HEK293 (cell line): Measurements from ENCODE around the gene GOLGA1.

Experiments
- CTCF ChIA-PET: fragments of 350-600 bp; formaldehyde crosslinking; extraction: SDS; loops from one replicate; lab custom pipeline; 2021; ENCODE audit warnings: antibody characterized with exemption; lab: Yijun Ruan, JAX
- POLR2A ChIA-PET: fragments of 300-600 bp; formaldehyde crosslinking; extraction: SDS; loops from one replicate; lab custom pipeline; 2020; ENCODE audit warnings: antibody characterized with exemption, inconsistent platforms; lab: Yijun Ruan, JAX
- H3K27ac ChIP-seq: fragments of 200-500 bp; sonication (Bioruptor generic); 2 replicates; pipeline ENCODE4 v1.5.1; 2014; ENCODE audit warnings: low read depth, low read length, control low read depth, inconsistent platforms; ENCODE audit errors: extremely low read depth
- H3K36me3 ChIP-seq, 2 experiments: fragments of 200-500 bp in 1 of 2; sonication (Bioruptor generic) in 1 of 2; 1 replicate in 1 of 2; 2 replicates in 1 of 2; pipeline ENCODE4 v1.5.1; 2014 to 2017; ENCODE audit warnings: inconsistent platforms in 2 of 2, low read length in 2 of 2; ENCODE audit not compliant: control insufficient read depth in 2 of 2, insufficient read depth in 1 of 2
- H3K4me1 ChIP-seq: fragments of 200-500 bp; sonication (Bioruptor generic); 2 replicates; pipeline ENCODE4 v1.5.1; 2014; ENCODE audit warnings: mild to moderate bottlenecking, low read length, inconsistent platforms; ENCODE audit not compliant: control insufficient read depth, insufficient read depth
- H3K4me3 ChIP-seq: 2 replicates; pipeline ENCODE4 v1.5.1; 2011; ENCODE audit warnings: low read depth, mild to moderate bottlenecking, control low read depth, low read length, moderate library complexity
- H3K9me3 ChIP-seq: fragments of 200-500 bp; sonication (Bioruptor generic); 2 replicates; pipeline ENCODE4 v1.5.1; 2014; ENCODE audit warnings: low read depth, low read length, inconsistent platforms; ENCODE audit not compliant: control insufficient read depth, insufficient read depth
- GFI1B ChIP-seq: fragments of 450-650 bp; formaldehyde crosslinking; IDR thresholded peaks from 2 replicates; pipeline ENCODE4 v1.5.1; 2016; ENCODE audit warnings: missing biosample characterization, missing genetic modification characterization
- GLI2 ChIP-seq: fragments of 450-650 bp; formaldehyde crosslinking; IDR thresholded peaks from 2 replicates; pipeline ENCODE4; 2017; ENCODE audit warnings: missing biosample characterization, missing genetic modification characterization, low read depth, borderline replicate concordance
- IKZF3 ChIP-seq: fragments of 450-650 bp; IDR thresholded peaks from 2 replicates; pipeline ENCODE4 v1.5.0; 2018; ENCODE audit warnings: missing biosample characterization, mild to moderate bottlenecking, missing genetic modification characterization, moderate library complexity
- KLF16 ChIP-seq: fragments of 450-650 bp; formaldehyde crosslinking; IDR thresholded peaks from 2 replicates; pipeline ENCODE4 v1.5.1; 2017; ENCODE audit warnings: missing biosample characterization, missing genetic modification characterization
- KLF8 ChIP-seq: fragments of 450-650 bp; formaldehyde crosslinking; IDR thresholded peaks from 2 replicates; pipeline ENCODE4 v1.5.1; 2016; ENCODE audit warnings: missing biosample characterization, missing genetic modification characterization
- RBAK ChIP-seq: fragments of 450-650 bp; formaldehyde crosslinking; IDR thresholded peaks from 2 replicates; pipeline ENCODE4 v1.5.1; 2016; ENCODE audit warnings: missing biosample characterization, missing genetic modification characterization
- SETDB1 ChIP-seq: IDR thresholded peaks from one replicate; pipeline ENCODE4 v1.6.1; 2017; ENCODE audit warnings: mild to moderate bottlenecking, low read length, moderate library complexity, mixed read lengths; ENCODE audit not compliant: insufficient read length
- SP2 ChIP-seq: fragments of 450-650 bp; formaldehyde crosslinking; IDR thresholded peaks from 2 replicates; pipeline ENCODE4 v1.5.1; 2016; ENCODE audit warnings: missing biosample characterization, missing genetic modification characterization
- ZBTB17 ChIP-seq: fragments of 450-650 bp; formaldehyde crosslinking; IDR thresholded peaks from 2 replicates; pipeline ENCODE4 v1.5.1; 2016; ENCODE audit warnings: missing biosample characterization, missing genetic modification characterization
- ZBTB8A ChIP-seq: fragments of 450-650 bp; formaldehyde crosslinking; IDR thresholded peaks from 2 replicates; pipeline ENCODE4 v1.5.1; 2016; ENCODE audit warnings: missing biosample characterization, missing genetic modification characterization
- ZFP69B ChIP-seq: fragments of 450-650 bp; formaldehyde crosslinking; IDR thresholded peaks from 2 replicates; pipeline ENCODE4 v1.5.1; 2016; ENCODE audit warnings: missing biosample characterization, missing genetic modification characterization
- ZNF138 ChIP-seq: fragments of 450-650 bp; formaldehyde crosslinking; IDR thresholded peaks from 2 replicates; pipeline ENCODE4 v1.5.1; 2016; ENCODE audit warnings: missing biosample characterization, missing genetic modification characterization, borderline replicate concordance
- ZNF146 ChIP-seq: fragments of 450-650 bp; formaldehyde crosslinking; IDR thresholded peaks from 2 replicates; pipeline ENCODE4 v1.5.1; 2016; ENCODE audit warnings: missing biosample characterization, missing genetic modification characterization
- ZNF223 ChIP-seq: fragments of 450-650 bp; formaldehyde crosslinking; IDR thresholded peaks from 2 replicates; pipeline ENCODE4 v1.5.1; 2016; ENCODE audit warnings: missing biosample characterization, missing genetic modification characterization
- ZNF335 ChIP-seq: fragments of 450-650 bp; formaldehyde crosslinking; conservative IDR thresholded peaks from 2 replicates; pipeline ENCODE4 v1.5.1; 2016; ENCODE audit warnings: missing biosample characterization, missing genetic modification characterization
- ZNF341 ChIP-seq: fragments of 450-650 bp; formaldehyde crosslinking; IDR thresholded peaks from 2 replicates; pipeline ENCODE4; 2016; ENCODE audit warnings: low read depth, missing biosample characterization, missing genetic modification characterization
- ZNF350 ChIP-seq: fragments of 450-650 bp; formaldehyde crosslinking; IDR thresholded peaks from 2 replicates; pipeline ENCODE4 v1.5.0; 2017; ENCODE audit warnings: missing biosample characterization, mild to moderate bottlenecking, missing genetic modification characterization
- ZNF37A ChIP-seq: fragments of 450-650 bp; IDR thresholded peaks from 2 replicates; pipeline ENCODE4 v1.5.1; 2018; ENCODE audit warnings: missing biosample characterization, missing genetic modification characterization
- ZNF404 ChIP-seq: fragments of 450-650 bp; formaldehyde crosslinking; IDR thresholded peaks from 2 replicates; pipeline ENCODE4 v1.5.1; 2017; ENCODE audit warnings: missing biosample characterization, missing genetic modification characterization
- ZNF623 ChIP-seq: fragments of 450-650 bp; formaldehyde crosslinking; IDR thresholded peaks from 2 replicates; pipeline ENCODE4 v1.5.1; 2016; ENCODE audit warnings: missing biosample characterization, missing genetic modification characterization
- ZNF701 ChIP-seq: fragments of 450-650 bp; formaldehyde crosslinking; IDR thresholded peaks from 2 replicates; pipeline ENCODE4 v1.5.1; 2016; ENCODE audit warnings: missing biosample characterization, missing genetic modification characterization
- ZNF707 ChIP-seq: fragments of 450-650 bp; formaldehyde crosslinking; IDR thresholded peaks from 2 replicates; pipeline ENCODE4 v1.5.1; 2016; ENCODE audit warnings: missing biosample characterization, missing genetic modification characterization
- ZSCAN30 ChIP-seq: fragments of 450-650 bp; IDR thresholded peaks from 2 replicates; pipeline ENCODE4 v1.5.1; 2018; ENCODE audit warnings: missing biosample characterization, mild to moderate bottlenecking, missing genetic modification characterization, moderate library complexity
- TF ChIP-seq, protein P1 (sequence below): fragments of 450-650 bp; formaldehyde crosslinking; IDR thresholded peaks from 2 replicates; pipeline ENCODE4 v1.5.1; 2016; ENCODE audit warnings: missing biosample characterization, missing genetic modification characterization
- TF ChIP-seq, protein P2 (sequence below): fragments of 450-650 bp; formaldehyde crosslinking; IDR thresholded peaks from 2 replicates; pipeline ENCODE4 v1.5.1; 2016; ENCODE audit warnings: missing biosample characterization, missing genetic modification characterization, low read depth
- TF ChIP-seq, protein P3 (sequence below): fragments of 450-650 bp; formaldehyde crosslinking; IDR thresholded peaks from 2 replicates; pipeline ENCODE4 v1.5.1; 2016; ENCODE audit warnings: missing biosample characterization, missing genetic modification characterization

Gene GOLGA1

DNA sequence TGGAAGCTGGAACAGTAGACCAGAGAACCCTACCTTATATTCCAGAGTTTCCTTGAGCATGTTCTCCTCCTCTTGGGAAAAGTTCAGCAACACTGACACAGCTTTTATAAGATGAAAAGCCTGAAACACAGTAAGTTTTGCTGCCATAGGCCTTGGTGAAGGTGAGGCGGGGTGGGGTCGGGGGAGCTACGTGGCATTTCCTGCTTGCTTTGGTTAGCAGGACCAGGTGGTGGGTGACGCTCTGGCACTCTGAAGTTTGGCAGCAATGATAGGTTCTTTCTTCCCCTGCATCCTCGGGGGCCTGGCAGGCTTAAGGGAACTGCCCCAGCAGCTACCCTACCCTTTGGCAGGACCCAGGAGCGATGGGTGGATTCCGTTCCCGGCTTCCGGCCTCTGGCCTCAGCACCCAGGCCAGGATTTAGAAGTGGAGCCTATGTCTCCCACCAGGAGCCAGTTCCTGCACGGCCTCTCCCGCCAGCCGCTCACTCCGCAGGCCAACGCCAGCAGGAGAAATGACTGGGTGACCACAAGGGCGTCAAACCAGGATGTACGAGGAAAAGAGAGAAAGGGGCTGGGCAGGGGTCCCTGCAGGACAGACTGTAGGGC is 59.6 kb downstream of the GOLGA1 start:
- CTCF ChIA-PET = interaction anchor here (0.6 to 1.1 kb wide), 2 partner anchors 13 to 63 kb away, joined by 3 to 4 read pairs; no protein-coding TSS in a partner anchor
- TF ChIP-seq ZNF146 (no peak), ZNF341 (tag by site-specific recombination) (no peak), ZFP69B (no peak), IKZF3 (no peak)
- Histone ChIP-seq H3K27ac (no peak overlapping the region), H3K4me1 (no peaks in the 10 kb centered on the region), H3K9me3 (no peaks in the 10 kb centered on the region), H3K4me3 (no peak overlapping the region), H3K36me3 (peaks cover 0 to 79% of the 10 kb centered on the region in 2 experiments; a peak in 2 of 3 replicates)
- POLR2A ChIA-PET = interaction anchor here (0.5 to 1.4 kb wide), 2 partner anchors 11 to 30 kb away, joined by 4 read pairs; no protein-coding TSS in a partner anchor

DNA sequence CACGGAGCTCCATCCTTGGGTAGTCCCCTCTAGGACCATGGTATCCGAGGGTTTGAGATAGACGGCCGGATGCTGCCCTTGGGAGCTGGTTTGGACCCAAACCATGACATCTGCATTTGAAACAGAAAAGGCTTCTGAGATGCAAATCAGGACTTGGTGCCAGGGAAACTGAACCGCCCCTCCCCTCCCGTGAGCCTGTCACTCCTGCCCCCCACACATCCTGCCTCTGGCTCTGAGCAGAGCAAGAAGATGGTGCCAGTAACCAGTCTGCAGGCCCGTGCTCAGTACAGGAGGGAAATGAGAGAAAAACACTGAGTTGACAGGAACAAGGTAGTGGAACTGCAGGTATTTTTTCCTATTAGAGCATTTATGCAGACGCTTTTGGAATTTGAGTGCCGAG is 60.4 kb downstream of the GOLGA1 start:
- Histone ChIP-seq H3K9me3 (no peaks in the 10 kb centered on the region), H3K36me3 (peaks cover 0 to 79% of the 10 kb centered on the region in 2 experiments; a peak in 2 of 3 replicates), H3K27ac (no peak overlapping the region), H3K4me3 (no peak overlapping the region), H3K4me1 (no peaks in the 10 kb centered on the region)
- TF ChIP-seq ZBTB8A (tag by site-specific recombination) = no peak
- POLR2A ChIA-PET = interaction anchor here (0.5 kb wide), 1 partner anchor 29 kb away, joined by 4 read pairs; no protein-coding TSS in a partner anchor
- CTCF ChIA-PET = interaction anchor here (0.6 to 1.1 kb wide), 3 partner anchors 14 to 103 kb away, joined by 3 to 4 read pairs (median 4); partner anchors contain the start of gene OLFML2A

DNA sequence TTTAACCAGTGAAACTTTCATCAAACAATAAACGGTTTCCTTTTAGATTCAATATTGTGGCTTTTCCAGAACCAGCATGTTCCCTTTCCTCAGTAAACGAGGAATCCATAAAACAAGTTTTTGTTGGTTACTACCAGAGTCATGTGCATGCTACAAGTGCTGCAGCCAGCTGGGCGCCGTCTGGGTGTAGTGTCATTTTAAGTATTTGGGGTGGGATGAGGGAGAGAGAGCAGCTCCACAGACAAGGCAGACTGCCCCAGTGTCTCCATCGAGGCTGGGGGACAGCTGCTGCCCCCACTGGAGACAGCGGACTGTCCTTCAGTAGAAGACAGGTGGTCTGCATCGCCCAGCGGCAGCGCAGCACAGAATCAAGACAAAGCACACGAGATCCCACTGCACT is 61.7 kb downstream of the GOLGA1 start:
- Histone ChIP-seq H3K36me3 (peaks cover 4 to 86% of the 10 kb centered on the region in 2 experiments; a peak in 2 of 3 replicates), H3K4me3 (no peak overlapping the region), H3K4me1 (no peaks in the 10 kb centered on the region), H3K9me3 (no peaks in the 10 kb centered on the region), H3K27ac (no peak overlapping the region)
- TF ChIP-seq ZNF623 (tag by site-specific recombination) (no peak), ZSCAN30 (tag by site-specific recombination) (no peak)
- POLR2A ChIA-PET = interaction anchor here (1.2 to 2.3 kb wide), 3 partner anchors 17 to 265 kb away, joined by 5 read pairs; partner anchors contain the start of genes RPL35 and SCAI
- CTCF ChIA-PET = no interaction called here

DNA sequence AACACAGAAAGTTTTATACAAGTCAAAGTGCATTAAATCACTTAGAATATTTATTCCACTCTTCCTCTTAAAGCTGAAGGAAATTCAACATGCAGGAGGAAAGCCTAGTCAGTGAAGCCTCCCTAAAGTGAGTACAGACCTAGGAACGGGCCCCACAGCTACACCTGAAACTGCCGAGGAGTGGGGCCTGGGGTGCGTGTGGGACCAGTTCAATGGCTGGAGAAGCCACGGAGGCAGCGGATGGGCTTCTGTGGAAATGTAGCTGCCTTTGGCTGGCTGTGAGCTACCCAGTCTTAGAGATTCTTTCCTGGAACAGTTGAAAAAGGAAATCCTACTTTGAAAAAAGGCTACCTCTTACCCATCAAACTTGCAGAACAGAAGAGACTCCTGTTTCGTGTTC is 62.4 kb downstream of the GOLGA1 start:
- H3K36me3 ChIP-seq = peaks cover 8 to 92% of the 10 kb centered on the region in 2 experiments; a peak in 2 of 3 replicates
- POLR2A ChIA-PET = interaction anchor here (1.1 to 2.3 kb wide), 5 partner anchors 10 to 265 kb away, joined by 3 to 8 read pairs (median 5); partner anchors contain the start of genes RPL35 and SCAI
- H3K9me3 ChIP-seq = no peaks in the 10 kb centered on the region
- no peak overlapping the region for H3K27ac ChIP-seq
- H3K4me3 ChIP-seq = no peak overlapping the region
- CTCF ChIA-PET = no interaction called here
- no peaks in the 10 kb centered on the region for H3K4me1 ChIP-seq
- TF ChIP-seq ZBTB17 (no peak), SP2 (tag by site-specific recombination) (no peak), KLF16 (no peak), ZNF223 (tag by site-specific recombination) (no peak), ZNF707 (tag by site-specific recombination) (no peak), KLF8 (tag by site-specific recombination) (no peak), GLI2 (tag by site-specific recombination) (no peak), GFI1B (tag by site-specific recombination) (no peak), ZNF404 (no peak), SETDB1 (no peak), ZNF350 (no peak), ZNF335 (no peak), ZNF37A (tag by site-specific recombination) (no peak), ZNF701 (tag by site-specific recombination) (no peak), RBAK (tag by site-specific recombination) (no peak), ZNF138 (tag by site-specific recombination) (no peak)
- TF ChIP-seq, protein P1, sequence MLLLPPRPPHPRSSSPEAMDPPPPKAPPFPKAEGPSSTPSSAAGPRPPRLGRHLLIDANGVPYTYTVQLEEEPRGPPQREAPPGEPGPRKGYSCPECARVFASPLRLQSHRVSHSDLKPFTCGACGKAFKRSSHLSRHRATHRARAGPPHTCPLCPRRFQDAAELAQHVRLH (tag by site-specific recombination) = no peak
- TF ChIP-seq, protein P2, sequence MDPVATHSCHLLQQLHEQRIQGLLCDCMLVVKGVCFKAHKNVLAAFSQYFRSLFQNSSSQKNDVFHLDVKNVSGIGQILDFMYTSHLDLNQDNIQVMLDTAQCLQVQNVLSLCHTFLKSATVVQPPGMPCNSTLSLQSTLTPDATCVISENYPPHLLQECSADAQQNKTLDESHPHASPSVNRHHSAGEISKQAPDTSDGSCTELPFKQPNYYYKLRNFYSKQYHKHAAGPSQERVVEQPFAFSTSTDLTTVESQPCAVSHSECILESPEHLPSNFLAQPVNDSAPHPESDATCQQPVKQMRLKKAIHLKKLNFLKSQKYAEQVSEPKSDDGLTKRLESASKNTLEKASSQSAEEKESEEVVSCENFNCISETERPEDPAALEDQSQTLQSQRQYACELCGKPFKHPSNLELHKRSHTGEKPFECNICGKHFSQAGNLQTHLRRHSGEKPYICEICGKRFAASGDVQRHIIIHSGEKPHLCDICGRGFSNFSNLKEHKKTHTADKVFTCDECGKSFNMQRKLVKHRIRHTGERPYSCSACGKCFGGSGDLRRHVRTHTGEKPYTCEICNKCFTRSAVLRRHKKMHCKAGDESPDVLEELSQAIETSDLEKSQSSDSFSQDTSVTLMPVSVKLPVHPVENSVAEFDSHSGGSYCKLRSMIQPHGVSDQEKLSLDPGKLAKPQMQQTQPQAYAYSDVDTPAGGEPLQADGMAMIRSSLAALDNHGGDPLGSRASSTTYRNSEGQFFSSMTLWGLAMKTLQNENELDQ (tag by site-specific recombination) = no peak
- TF ChIP-seq, protein P3, sequence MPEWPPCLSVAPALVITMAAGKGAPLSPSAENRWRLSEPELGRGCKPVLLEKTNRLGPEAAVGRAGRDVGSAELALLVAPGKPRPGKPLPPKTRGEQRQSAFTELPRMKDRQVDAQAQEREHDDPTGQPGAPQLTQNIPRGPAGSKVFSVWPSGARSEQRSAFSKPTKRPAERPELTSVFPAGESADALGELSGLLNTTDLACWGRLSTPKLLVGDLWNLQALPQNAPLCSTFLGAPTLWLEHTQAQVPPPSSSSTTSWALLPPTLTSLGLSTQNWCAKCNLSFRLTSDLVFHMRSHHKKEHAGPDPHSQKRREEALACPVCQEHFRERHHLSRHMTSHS (tag by site-specific recombination) = no peak
